GM06990 (cell line): Measurements from ENCODE around the gene CLEC2B.

Experiments
- DNase-seq: peaks from one replicate; pipeline ENCODE4 v3.0.0-alpha.2; 2011; ENCODE audit not compliant: insufficient read length; ENCODE audit errors: extremely low read depth
- H3K27me3 ChIP-seq: replicated peaks from 2 replicates; pipeline ENCODE4 v1.6.0; 2011; ENCODE audit warnings: low read length; ENCODE audit not compliant: control insufficient read depth, insufficient read depth
- H3K36me3 ChIP-seq: 2 replicates; pipeline ENCODE4 v1.5.1; 2011; ENCODE audit warnings: low read length; ENCODE audit not compliant: control insufficient read depth, insufficient read depth
- H3K4me3 ChIP-seq: replicated peaks from 2 replicates; pipeline ENCODE4 v1.5.1; 2011; ENCODE audit warnings: low read depth, mild to moderate bottlenecking, control low read depth, low read length
- TF ChIP-seq, protein P1 (sequence below): IDR thresholded peaks from 2 replicates; pipeline ENCODE4 v1.5.1; 2011; ENCODE audit warnings: low read length, control low read depth, mild to moderate bottlenecking, inconsistent platforms; ENCODE audit not compliant: insufficient read depth, poor library complexity, severe bottlenecking

Gene CLEC2B

DNA sequence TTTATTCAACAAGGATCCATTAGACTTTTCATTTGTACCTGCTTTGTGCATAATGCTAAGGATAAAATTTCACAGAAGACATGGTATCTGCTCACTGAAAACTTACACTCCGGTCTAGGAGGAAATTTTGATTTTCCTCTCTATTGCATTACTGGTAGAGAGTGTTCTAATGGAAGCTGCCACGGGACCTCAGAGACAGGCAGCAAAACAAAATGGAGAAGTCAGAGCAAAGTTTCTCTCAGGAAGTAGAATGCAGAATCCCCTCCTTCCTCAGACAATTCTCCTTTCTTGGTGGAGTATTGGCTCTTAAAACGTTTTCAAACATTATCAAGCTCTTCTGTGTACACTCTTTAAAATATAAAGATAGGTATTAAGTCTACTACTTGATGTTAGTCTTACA, 12.3 kb downstream of the CLEC2B start:
- H3K27me3 ChIP-seq: no peaks in the 10 kb centered on the region
- H3K4me3 ChIP-seq: no peak overlapping the region
- no peak for DNase-seq
- H3K36me3 ChIP-seq: no peaks in the 10 kb centered on the region
- TF ChIP-seq, protein P1, sequence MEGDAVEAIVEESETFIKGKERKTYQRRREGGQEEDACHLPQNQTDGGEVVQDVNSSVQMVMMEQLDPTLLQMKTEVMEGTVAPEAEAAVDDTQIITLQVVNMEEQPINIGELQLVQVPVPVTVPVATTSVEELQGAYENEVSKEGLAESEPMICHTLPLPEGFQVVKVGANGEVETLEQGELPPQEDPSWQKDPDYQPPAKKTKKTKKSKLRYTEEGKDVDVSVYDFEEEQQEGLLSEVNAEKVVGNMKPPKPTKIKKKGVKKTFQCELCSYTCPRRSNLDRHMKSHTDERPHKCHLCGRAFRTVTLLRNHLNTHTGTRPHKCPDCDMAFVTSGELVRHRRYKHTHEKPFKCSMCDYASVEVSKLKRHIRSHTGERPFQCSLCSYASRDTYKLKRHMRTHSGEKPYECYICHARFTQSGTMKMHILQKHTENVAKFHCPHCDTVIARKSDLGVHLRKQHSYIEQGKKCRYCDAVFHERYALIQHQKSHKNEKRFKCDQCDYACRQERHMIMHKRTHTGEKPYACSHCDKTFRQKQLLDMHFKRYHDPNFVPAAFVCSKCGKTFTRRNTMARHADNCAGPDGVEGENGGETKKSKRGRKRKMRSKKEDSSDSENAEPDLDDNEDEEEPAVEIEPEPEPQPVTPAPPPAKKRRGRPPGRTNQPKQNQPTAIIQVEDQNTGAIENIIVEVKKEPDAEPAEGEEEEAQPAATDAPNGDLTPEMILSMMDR: no peak

DNA sequence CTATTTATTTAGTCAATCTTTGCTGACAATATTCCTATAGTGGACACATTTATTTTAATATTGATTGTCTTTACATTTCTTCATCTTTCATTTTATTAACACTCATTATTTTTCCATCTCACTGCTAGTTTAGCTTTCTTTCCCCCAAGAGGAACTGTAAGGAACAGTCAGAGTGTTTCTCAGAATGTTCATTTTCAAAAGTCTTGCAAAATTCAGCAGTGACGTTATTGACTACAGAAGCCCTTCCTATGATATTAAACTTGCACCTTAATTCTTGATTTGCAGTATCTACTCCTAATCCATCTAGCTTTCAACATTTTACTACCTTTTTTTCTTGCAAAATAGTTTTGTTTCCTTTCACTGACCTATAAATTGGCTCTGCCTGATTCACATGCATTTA, 13.0 kb downstream of the CLEC2B start:
- DNase-seq: no peak
- TF ChIP-seq, protein P1: no peak
- Histone ChIP-seq H3K27me3 (no peaks in the 10 kb centered on the region), H3K36me3 (no peaks in the 10 kb centered on the region), H3K4me3 (no peak overlapping the region)

DNA sequence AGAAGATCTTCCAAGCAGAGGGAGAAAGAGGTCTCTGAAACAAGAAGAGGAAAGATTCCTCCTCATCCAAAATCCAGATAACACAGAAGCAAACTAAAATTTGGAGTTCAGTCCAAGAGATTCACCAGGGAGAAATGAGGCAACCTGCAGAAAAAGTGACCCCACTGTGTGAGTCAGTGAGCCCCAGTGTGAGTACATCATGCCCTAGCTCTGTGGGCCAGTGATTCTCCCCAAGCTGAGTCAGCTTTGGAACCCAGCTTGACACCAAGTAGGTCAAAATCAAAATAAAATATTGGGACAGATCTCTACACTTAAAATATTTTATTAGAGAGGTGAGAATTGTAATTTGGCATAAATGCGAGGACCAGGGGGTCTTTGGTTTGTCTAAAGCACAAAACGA, 17.2 kb downstream of the CLEC2B start:
- H3K4me3 ChIP-seq: no peak overlapping the region
- 0 out of 2 replicates have a peak, but pooled peaks cover 2% of the 10 kb centered on the region for H3K27me3 ChIP-seq
- no peaks in the 10 kb centered on the region for H3K36me3 ChIP-seq
- TF ChIP-seq, protein P1: no peak
- no peak for DNase-seq

DNA sequence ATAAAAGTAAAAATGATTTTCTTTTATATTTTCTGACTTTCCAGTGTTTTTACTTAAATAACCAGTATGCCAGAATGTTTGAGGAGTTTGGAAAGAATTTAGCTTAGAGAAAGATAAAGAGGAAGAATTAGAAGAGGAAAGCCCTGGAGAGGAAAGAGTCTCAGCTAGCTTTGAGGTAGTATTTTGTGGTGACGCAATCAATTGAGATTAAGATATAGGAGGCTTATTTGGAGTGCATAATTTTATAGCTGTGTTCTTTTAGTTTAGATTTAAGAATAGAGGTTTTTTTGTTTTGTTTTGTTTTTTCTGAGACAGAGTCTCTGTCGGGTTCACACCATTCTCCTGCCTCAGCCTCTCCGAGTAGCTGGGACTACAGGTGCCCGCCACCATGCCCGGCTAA, 18.1 kb downstream of the CLEC2B start:
- H3K4me3 ChIP-seq: no peak overlapping the region
- TF ChIP-seq, protein P1: no peak
- no peaks in the 10 kb centered on the region for H3K36me3 ChIP-seq
- DNase-seq: no peak
- H3K27me3 ChIP-seq: 0 out of 2 replicates have a peak, but pooled peaks cover 2% of the 10 kb centered on the region

DNA sequence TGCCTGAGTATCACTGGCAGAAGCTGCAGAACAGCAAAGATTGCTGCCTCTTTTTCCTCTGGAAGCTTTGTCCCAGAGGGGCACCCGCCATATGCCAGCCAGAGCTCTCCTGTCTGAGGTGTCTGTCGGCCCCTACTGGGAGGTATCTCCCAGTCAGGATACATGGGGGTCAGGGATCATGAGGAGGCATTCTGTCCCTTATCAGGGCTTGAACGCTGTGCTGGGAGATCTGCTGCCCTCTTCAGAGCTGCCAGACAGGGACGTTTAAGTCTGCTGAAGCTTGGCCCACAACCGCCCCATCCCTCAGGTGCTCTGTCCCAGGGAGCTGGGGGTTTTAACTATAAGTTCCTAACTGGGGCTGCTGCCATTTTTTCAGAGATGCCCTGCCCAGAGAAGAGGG, 20.3 kb downstream of the CLEC2B start:
- no peak for DNase-seq
- TF ChIP-seq, protein P1: no peak
- Histone ChIP-seq H3K36me3 (no peaks in the 10 kb centered on the region), H3K4me3 (no peak overlapping the region), H3K27me3 (0 out of 2 replicates have a peak, but pooled peaks cover 2% of the 10 kb centered on the region)

DNA sequence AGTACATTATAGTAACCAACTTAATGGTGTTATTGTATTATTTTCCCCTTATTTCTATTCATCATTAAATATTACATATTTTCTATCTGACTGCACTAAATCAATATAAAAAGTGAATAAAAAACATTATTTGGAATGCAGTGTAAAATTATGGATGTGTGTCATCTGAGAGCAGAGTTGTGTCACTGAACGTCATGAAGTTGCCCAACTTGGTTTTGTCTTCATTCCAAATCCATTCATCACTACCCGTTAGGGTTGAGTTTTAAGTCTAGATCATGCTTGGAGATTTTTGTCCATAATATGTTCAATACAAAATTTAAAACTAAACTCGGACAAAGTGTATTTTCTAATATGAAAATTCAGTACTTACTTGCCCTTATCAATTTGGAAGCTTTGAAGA, 25.7 kb downstream of the CLEC2B start:
- Histone ChIP-seq H3K27me3 (no peaks in the 10 kb centered on the region; the same call in 1 of the 2 replicates), H3K36me3 (no peaks in the 10 kb centered on the region), H3K4me3 (no peak overlapping the region)
- no peak for DNase-seq
- TF ChIP-seq, protein P1: no peak
